Astrocyte of the spinal cord (primary cell): ENCODE results near the gene PNCK.

Source experiments
- DNase-seq: peaks from one replicate; pipeline ENCODE4 v3.0.0; 2011; ENCODE audit warnings: low read depth, low spot score
- H3K4me3 ChIP-seq: 2 replicates; pipeline ENCODE4 v1.5.1; 2011; ENCODE audit warnings: low read depth, mild to moderate bottlenecking, low read length, moderate library complexity
- CTCF ChIP-seq: IDR thresholded peaks from 2 replicates; pipeline ENCODE4 v1.5.1; 2012; ENCODE audit warnings: low read depth, mild to moderate bottlenecking, low read length, inconsistent platforms
- in situ Hi-C: cut with HindIII; loops from 2 replicates; pipeline ENCODE4 v1.10.0; 2017; ENCODE audit warnings: low sequenced_read_pairs

PNCK gene

GRCh38 chrX:153640045-153640686 lies 33.4 kb downstream of the PNCK start:
- TF ChIP-seq CTCF = no peak
- DNase-seq = no peak
- in situ Hi-C loops = no loop called here
- no peak overlapping the region for H3K4me3 ChIP-seq

- in situ Hi-C loops = no loop called here
- no peak for DNase-seq
- no peak overlapping the region for H3K4me3 ChIP-seq
- no peak for TF ChIP-seq CTCF
Observed at GRCh38 chrX:153639177-153640044, 34.2 kb downstream of the PNCK start.

- in situ Hi-C loops = no loop called here
- TF ChIP-seq CTCF = no peak
- DNase-seq = no peak
- no peak overlapping the region for H3K4me3 ChIP-seq
Observed at GRCh38 chrX:153638436-153639176, 35.0 kb downstream of the PNCK start.

GRCh38 chrX:153638041-153638371 lies 35.6 kb downstream of the PNCK start:
- TF ChIP-seq CTCF = no peak
- no peak overlapping the region for H3K4me3 ChIP-seq
- in situ Hi-C loops = no loop called here
- no peak for DNase-seq

GRCh38 chrX:153637121-153638040 lies 36.2 kb downstream of the PNCK start:
- DNase-seq = no peak
- no peak overlapping the region for H3K4me3 ChIP-seq
- in situ Hi-C loops = no loop called here
- TF ChIP-seq CTCF = no peak

GRCh38 chrX:153636716-153637115 lies 36.9 kb downstream of the PNCK start:
- DNase-seq = no peak

More at GRCh38 chrX:153636716-153637115, 36.9 kb downstream of the PNCK start:
- in situ Hi-C loops = no loop called here
- no peak for TF ChIP-seq CTCF
- H3K4me3 ChIP-seq = no peak overlapping the region
